ENCODE measurements around the gene TMEM134. TPM values are rescaled to one million over a fixed set of nuclear protein-coding genes. Genes with fewer than 3 reads are reported as not detected.
A peak's percentile ranks its signal among the peaks of the same experiment; 100 is the strongest.
"Not testable (repeated sequence)": the region's sequence is repeated elsewhere in the genome, so short reads cannot be mapped to it uniquely, and the experiment has no call there.

TMEM134 gene
- total RNA-seq, 4 donors from 2014 or later, result 109 to 205 (median 145) TPM

GRCh38 chr11:67429038-67429668, 39.9 kb downstream of the TMEM134 start:
- TF ChIP-seq POLR2A (IDR thresholded peaks at IDR 0.05) (peak in 1 of 4 donors; percentile 24), CTCF (IDR thresholded peaks at IDR 0.05) (no peak)
- H3K27ac ChIP-seq, result peak overlapping the region; percentile 93 to 97 (median 95)
- H3K4me3 ChIP-seq, result peak overlapping the region; percentile 85 to 96 (median 90)
- WGBS, 2 donors, result 22 to 47% methylated on average over 2 to 9 of the region's 12 CpGs
- H3K4me1 ChIP-seq, result peaks cover 22 to 56% (median 24%) of the 10 kb centered on the region in 3 donors
- H3K9me3 ChIP-seq, result no peaks in the 10 kb centered on the region
- intact Hi-C loops (cut with DNase I), result no loop called here
- H3K36me3 ChIP-seq, result peaks cover 27 to 46% (median 27%) of the 10 kb centered on the region in 3 donors
- no peak for DNase-seq
- H3K27me3 ChIP-seq, result no peaks in the 10 kb centered on the region

GRCh38 chr11:67428052-67429001, 40.7 kb downstream of the TMEM134 start, which contains the start of gene RPS6KB2:
Gene RPS6KB2 (plus strand): TSS chr11:67428494. CDS start chr11:67428546, 52 bp downstream.
- Histone ChIP-seq H3K27ac (peak within 1 kb of the TSS; percentile 93 to 97 (median 95)), H3K4me1 (peaks cover 17 to 52% (median 22%) of the 10 kb centered on the region in 3 donors), H3K36me3 (peaks cover 19 to 38% (median 19%) of the 10 kb centered on the region in 3 donors), H3K27me3 (no peaks in the 10 kb centered on the region), H3K9me3 (no peaks in the 10 kb centered on the region), H3K4me3 (peak within 1 kb of the TSS; percentile 85 to 96 (median 90))
- peak; percentile 94 for DNase-seq
- intact Hi-C loops (cut with DNase I), result no loop called here
- TF ChIP-seq CTCF (IDR thresholded peaks at IDR 0.05) (peak in 2 of 6 experiments; percentile 6 to 50), POLR2A (IDR thresholded peaks at IDR 0.05) (peak in 3 of 4 donors; percentile 95 to 96 (median 95))
- 0% methylated on average over 7 to 33 of the region's 68 CpGs for WGBS, 2 donors

DNA sequence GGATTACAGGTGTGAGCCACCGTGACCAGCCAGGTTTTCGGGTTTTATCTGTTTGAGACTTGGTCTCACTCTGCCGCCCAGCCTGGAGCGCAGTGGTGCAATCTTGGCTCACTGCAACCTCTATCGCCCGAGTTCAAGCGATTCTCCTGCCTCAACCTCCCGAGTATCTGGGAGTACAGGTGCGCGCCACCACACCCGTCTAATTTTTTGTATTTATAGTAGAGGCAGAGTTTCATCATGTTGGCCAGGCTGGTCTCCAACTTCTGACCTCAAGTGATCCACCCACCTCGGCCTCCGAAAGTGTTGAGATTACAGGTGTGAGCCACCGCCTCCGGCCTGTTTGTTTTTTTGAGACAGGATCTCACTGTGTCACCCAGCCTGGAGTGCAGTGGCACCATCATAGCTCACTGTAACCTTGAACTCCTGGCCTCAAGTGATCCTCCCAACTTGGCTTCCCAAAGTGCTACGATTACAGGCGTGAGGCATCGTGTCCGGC, 41.6 kb downstream of the TMEM134 start:
- DNase-seq; H3K9me3 ChIP-seq; H3K27me3 ChIP-seq; intact Hi-C loops (cut with DNase I): not testable (repeated sequence)
- 66 to 70% methylated on average over 19 of the region's 19 CpGs for WGBS, 2 donors
- peaks cover 10 to 28% (median 10%) of the 10 kb centered on the region in 3 donors for H3K36me3 ChIP-seq
- peak overlapping the region; percentile 93 to 97 (median 95) for H3K27ac ChIP-seq
- H3K4me1 ChIP-seq, result peaks cover 11 to 54% (median 29%) of the 10 kb centered on the region in 3 donors
- H3K4me3 ChIP-seq, result peak overlapping the region; percentile 85 to 96 (median 90)

- H3K9me3 ChIP-seq, result no peaks in the 10 kb centered on the region
- peaks cover 18 to 52% (median 32%) of the 10 kb centered on the region in 3 donors for H3K4me1 ChIP-seq
- H3K36me3 ChIP-seq, result no peaks in the 10 kb centered on the region
- H3K27ac ChIP-seq, result no peak overlapping the region
- 92% methylated on average over 7 of the region's 34 CpGs; no CpG with 5 or more reads in 1 of the 2 donors for WGBS, 2 donors
- H3K27me3 ChIP-seq, result no peaks in the 10 kb centered on the region
- TF ChIP-seq POLR2A (IDR thresholded peaks at IDR 0.05) (no peak), CTCF (IDR thresholded peaks at IDR 0.05) (no peak)
- intact Hi-C loops (cut with DNase I), result no loop called here
- no peak overlapping the region for H3K4me3 ChIP-seq
- no peak for DNase-seq
Measured at GRCh38 chr11:67423891-67424613, 45.0 kb downstream of the TMEM134 start.

DNA sequence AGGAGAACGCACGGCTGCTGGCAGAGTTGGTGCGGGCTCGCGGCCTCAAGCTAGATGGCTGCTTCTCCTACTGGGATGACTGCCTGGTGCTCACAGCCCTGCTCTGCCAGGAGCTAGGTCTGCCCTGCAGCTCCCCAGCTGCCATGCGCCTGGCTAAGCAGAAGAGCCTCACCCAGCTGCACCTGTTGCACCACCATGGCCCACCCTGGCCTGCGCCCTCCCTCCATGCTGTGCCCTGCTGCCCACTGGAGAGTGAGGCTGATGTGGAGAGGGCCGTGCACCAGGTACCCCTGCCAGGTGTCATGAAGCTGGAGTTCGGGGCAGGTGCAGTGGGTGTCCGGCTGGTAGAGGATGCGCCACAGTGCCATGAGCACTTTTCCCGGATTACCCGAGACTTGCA, 45.6 kb downstream of the TMEM134 start:
- no peak for TF ChIP-seq CTCF (IDR thresholded peaks at IDR 0.05)
- TF ChIP-seq POLR2A (IDR thresholded peaks at IDR 0.05), result no peak
- Histone ChIP-seq H3K27me3 (no peaks in the 10 kb centered on the region), H3K36me3 (no peaks in the 10 kb centered on the region), H3K27ac (peak overlapping the region in 1 of 4 donors; percentile 69), H3K9me3 (no peaks in the 10 kb centered on the region), H3K4me3 (no peak overlapping the region), H3K4me1 (peaks cover 21 to 54% (median 36%) of the 10 kb centered on the region in 3 donors)
- WGBS, 2 donors, result 79 to 100% methylated on average over 1 to 5 of the region's 13 CpGs
- no peak for DNase-seq
- intact Hi-C loops (cut with DNase I), result no loop called here

Data from esophagus squamous epithelium (tissue), 5 donors.